CD4-positive, alpha-beta T cell treated with Interleukin-15 for 1 hour (primary cell): Measurements from ENCODE around the gene C1QC.
"Not testable (repeated sequence)": the region's sequence is repeated elsewhere in the genome, so short reads cannot be mapped to it uniquely, and the experiment has no call there.

Experiments
- DNase-seq: peaks from one replicate; pipeline ENCODE4 v3.0.0-alpha.2; 2020

C1QC gene

DNA sequence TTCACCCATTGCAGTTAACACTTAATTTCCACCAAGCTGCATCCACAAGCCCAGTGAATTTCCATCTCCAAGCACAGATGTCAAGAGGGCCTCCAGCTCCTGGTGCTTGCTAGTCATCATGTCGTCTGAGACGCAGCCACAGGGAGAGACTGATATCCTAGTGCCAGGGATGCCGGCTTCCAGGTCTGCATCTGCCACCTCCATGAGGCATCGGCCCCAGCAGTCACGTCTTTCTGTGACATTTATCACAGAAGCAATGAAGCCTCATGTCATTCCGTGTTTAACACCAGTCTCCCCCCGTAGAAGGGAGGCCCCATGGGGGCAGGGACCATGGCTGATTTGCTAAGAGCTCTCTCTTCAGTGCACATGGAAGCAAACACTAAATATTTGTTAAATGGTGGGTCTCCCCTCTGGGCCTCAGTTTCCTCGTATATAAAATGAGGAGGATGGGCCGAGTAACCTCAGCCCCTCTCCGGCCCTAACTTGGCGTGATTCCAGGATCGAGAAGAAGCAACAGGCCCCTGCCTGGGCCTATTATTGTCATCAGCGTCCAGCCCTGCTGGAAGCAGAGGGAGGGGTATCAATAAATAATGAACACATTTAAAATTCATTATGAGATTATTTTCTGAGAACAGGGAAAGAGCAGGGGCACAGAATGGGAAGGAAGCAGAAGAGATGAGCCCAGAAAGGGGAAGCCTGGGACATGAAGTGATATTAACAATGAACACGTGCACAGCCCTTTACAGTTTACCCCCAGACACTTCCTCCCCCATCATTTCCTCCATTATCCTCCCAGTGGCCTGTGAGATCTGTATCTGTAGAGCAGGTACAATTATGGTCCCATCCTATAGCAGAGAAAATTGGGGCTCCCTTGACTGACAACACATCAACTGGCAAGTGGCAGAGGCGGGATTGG lies 8.8 kb downstream of the C1QC start:
- no peak for DNase-seq

DNA sequence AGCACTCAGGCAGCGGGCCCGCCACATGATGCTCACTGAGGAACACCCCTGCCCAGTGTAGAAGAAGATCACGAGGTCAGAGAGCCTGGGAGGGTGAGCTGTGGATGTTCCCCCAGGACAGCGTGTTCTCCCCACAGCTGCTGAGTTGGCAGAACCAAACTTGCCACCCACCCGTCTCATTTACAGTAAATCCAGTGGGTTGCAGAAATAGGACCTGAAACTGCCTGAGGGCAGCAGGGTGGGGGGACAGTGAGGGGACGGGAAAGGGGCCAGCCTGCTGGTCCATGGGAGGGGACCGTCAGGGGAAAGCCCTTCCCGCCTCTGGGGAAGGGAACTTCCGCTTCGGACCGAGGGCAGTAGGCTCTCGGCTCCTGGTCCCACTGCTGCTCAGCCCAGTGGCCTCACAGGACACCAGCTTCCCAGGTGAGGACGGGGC lies 9.5 kb downstream of the C1QC start, which contains the start of gene C1QB:
Gene C1QB, plus strand, starts transcription at position 356 of the 436 bp plus-strand sequence. CDS start 6,227 bp downstream, outside the sequence.
- no peak for DNase-seq

DNA sequence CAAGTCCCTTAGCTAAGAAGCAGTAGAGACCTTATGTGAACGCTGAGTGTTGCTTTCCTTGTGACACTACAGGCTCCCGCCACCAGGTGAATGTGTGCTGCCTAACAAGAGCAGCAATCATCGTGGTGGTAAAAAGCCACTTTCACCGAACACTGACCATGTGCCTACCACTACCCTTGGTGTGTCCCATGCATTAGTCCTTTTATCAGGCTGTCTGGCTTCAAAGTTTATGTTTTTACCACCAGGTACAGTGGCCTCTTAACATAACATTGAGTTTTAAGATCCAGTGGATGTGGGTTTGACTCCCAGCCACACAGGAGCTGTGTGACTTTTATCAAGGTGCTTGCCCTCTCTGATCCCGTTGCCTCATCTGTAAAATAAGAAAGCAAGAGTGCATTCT lies 11.3 kb downstream of the C1QC start:
- no peak for DNase-seq

DNA sequence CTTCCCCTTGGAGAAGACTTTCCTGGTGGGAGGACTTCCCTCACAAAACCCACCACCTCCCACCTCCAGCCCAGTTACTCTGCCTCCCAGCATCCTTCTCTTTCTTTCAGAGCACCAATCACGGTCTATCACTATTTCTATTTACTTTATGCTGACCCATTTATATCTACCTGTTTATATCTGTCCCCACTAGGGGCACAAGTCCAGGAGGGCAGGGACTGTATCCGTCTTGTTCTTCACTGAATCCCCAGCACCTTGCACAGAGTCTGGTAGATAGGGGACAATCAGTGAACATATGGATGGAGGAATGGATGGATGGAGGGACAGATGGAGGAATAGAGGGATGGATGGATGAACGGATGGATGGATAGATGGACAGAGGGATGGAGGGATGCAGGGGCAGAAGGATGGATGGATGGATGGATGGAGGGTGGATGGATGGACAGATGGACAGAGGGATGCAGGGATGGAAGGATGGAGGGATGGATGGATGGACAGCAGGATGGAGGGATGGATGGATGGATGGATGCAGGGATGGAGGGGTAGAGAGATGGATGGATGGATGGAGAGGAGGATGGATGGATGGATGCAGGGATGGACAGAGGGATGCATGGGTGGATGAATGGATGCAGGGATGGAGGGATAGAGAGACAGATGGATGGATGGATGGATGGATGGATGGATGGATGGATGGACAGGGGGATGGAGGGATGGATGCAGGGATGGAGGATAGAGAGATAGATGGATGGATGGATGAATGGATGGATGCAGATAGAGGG lies 15.1 kb downstream of the C1QC start:
- DNase-seq: no peak

DNA sequence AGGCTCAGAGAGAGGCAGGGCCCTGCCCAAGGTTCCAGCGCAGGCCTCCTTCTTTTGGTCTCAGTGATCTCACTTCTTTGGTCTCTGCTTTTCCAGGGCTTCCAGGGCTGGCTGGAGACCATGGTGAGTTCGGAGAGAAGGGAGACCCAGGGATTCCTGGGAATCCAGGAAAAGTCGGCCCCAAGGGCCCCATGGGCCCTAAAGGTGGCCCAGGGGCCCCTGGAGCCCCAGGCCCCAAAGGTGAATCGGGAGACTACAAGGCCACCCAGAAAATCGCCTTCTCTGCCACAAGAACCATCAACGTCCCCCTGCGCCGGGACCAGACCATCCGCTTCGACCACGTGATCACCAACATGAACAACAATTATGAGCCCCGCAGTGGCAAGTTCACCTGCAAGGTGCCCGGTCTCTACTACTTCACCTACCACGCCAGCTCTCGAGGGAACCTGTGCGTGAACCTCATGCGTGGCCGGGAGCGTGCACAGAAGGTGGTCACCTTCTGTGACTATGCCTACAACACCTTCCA lies 17.3 kb downstream of the C1QC start:
- DNase-seq: no peak

DNA sequence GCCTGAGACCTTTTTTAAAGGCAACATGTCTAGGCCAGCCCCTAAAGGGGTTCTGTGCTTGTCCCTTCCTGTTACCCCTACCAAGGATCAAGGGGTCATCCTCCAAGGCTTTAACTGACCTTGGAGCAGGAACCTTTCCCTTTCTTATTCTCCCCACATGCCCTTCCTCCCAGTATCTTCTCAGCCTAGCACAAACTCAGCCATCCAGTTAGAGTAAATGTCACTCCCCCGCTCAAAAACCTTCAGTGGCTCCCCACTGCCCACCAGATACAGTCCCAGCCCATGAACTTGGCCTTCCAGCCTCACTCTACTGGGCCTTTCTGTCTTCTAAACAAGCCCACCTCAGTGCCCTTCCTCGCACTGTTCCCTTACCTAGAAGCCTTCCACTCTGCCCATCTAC lies 18.4 kb downstream of the C1QC start:
- no peak for DNase-seq

DNA sequence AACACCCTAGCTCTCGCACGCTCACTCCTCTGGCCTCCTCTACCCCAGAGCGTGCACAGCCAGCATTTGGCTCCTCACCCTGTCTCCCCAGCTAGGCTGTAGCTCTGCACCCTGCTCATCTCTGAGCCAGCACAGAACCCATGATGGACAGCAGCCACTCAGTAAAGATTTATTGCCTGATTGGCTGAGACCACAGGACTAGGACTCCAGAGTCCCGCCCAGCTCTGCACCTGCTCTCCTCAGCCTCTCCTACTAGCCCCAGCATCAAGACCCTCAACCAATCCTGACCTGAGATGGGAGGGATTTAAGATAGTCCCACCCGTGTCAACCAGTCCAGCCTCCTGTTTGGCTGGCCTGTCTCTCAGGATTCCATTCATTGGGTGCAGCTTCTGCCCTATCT lies 18.9 kb downstream of the C1QC start:
- DNase-seq: no peak

DNA sequence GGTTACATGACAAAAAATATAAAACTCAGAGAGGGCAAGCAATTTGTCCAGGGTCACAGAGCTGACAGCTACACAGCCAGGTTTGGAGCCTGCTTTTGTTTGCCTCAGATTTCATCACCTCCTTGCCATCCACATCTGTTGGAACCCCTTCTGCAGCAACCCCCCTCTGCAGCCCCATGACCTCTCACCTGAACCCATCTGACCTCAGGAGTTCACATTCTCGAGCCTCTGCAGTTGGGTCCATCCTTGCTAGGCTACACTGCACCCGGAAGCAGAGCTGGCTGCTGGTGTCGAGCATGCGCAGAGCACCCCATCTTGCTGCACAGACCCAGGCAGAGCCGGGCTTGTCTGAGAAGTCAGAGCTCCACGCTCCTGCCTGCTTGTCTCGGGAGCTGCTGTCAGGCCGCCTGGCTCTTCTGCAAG lies 19.6 kb downstream of the C1QC start:
- DNase-seq: no peak

DNA sequence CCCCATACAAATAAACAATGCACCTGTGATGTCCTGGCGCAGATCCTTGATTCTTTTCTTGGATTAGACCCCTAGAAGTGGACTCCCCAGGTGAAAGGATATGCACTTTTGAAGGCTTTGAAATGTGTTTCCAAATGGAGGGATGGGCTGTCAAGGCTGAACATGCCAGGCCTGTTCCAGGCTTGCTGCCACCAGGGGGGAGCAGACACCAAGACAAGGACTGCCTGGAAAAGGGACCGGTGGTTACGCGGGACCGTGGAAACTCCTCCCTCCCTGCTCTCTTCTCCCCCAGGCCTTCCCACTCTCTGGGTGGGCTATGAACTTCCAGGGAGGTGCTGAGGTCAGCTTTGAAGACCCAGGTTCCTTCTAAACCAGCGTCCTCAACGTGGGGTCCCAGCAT lies 22.3 kb downstream of the C1QC start:
- no peak for DNase-seq

DNA sequence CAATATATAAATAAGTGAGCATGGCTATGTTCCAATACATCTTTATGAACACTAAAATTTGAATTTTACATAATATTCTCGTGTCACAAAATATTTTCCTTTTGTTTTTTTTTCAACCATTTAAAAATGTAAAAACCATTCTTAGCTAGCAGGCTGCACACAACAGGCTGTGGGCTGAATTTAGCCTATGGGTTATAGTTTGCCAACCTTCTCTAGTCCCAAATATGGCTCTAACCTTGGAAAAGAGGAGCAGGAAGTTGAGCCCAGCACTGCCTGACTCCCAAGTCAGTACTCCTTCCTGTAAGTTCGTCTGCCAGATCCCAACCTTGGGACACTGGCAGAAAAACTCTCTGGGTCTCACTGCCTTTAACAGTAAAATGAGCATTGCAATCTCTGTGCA lies 23.0 kb downstream of the C1QC start:
- DNase-seq: no peak

DNA sequence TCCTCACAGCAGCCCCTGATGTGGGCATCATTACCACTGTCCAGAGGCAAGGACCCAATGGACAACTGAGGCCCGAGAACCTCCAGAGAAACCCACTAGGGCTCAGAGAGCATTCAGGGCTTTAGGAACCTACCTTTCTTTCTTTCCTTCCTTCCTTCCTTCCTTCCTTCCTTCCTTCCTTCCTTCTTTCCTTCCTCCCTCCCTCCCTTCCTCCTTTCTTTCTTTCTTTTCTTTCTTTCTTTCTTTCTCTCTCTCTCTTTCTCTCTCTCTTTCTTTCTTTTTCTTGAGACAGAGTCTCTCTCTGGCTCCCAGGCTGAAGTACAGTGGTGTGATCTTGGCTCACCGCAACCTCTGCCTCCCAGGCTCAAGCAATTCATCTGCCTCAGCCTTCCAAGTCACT lies 25.4 kb downstream of the C1QC start:
- DNase-seq: not testable (repeated sequence)

DNA sequence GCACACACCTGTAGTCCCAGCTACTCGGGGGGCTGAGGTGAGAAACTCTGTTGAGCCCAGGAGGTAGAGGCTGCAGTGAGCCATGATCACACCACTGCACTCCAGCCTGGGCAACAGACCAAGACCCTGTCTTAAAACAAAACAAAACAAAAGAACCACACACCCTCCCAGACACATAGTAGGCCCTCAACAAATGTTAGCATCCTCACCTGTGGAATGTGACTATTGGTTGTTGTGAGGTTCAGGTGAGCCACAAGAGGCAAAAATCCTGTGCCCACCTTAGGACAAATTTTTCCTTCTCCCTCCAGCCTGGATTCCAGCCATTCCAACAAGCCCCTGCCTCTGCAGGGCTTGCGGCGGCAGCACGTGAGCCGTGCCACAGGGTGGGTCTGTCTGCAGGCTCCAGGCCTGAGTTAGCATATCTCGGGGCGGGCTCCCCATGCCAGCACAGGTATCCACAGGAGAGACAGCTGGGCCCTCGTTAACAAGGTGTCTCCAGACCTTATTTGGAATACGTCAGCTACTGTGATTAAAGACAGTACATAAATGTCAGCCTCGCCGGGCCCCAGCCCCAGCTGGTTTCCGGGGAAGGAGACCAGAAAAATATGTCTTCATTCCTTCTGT lies 27.0 kb downstream of the C1QC start:
- DNase-seq: no peak

DNA sequence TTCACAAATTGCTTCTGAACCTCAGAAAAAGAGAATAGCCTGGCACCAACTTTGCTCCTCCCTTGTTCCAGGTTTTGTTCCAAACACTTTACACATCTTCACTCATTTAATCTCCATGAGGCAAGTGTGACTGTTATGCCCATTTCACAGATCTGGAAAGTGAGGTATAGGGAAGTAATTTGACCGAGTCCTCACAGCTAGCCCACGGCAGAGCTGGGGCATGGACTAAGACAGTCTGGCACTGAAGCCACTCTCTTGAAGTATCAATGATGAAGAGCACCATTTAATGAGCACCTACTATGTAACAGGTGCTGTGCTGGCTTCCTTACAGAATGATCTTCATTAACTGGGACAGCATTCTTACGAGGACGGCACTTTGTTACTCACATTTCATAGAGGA lies 28.6 kb downstream of the C1QC start:
- DNase-seq: no peak

DNA sequence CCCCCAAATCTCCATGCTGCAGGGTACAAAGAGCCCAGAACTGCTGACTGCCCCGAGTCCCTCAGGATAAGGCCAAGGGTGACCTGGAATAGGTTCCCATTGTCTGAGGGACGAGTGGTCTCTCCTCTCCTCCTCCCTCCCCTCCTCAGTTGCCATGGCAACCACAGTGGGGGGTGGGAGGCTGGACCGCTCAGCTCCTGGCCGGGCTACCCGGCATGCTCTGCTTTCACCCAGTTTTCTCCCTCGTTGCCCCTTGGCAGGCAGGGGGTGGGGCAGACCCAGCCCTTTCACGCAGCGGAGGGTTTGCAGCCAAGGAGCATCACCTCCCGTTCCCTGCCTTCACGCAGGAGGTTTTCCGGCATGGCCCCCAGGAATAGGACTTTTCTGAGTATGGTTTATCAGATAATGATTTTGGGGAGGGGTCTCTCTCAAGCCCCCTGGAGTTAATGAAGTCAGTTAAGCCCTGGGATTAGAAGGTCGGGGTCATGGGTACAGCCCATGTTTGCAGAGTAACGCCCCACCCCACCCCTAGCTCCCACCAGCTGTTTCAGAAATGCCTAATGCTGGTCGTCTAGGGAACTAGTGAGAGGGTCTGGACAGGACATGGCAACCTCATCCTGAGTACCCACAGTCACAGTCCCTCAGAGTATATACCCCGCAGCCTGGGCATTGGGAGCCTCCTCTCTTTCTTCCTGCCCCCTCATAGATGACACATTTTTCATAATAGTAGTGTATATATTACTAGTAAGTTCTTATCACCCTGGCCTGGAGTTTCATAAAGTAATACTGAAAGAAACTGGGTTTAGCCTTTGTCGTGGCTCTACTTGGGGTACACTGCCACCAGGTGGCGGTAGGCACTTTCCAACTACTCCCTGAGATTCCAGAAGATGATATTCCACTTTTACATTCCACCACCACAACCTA lies 30.3 kb downstream of the C1QC start:
- DNase-seq: no peak

DNA sequence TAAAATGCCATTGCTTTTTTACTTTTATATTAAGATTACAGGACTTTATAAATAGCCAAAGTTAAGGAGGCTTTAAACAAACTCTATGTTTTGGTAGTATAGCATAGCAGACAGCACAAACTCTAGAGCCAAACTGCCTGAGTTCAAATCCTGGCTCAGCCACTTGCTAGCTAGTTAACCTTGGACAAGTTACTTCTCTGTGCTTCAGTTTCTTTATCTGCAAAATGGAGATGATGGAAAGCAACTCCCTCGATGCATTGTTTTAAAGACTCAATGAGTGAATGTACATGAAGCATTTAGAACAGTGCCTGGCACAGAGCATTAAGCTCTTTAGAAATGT lies 30.9 kb downstream of the C1QC start:
- no peak for DNase-seq

DNA sequence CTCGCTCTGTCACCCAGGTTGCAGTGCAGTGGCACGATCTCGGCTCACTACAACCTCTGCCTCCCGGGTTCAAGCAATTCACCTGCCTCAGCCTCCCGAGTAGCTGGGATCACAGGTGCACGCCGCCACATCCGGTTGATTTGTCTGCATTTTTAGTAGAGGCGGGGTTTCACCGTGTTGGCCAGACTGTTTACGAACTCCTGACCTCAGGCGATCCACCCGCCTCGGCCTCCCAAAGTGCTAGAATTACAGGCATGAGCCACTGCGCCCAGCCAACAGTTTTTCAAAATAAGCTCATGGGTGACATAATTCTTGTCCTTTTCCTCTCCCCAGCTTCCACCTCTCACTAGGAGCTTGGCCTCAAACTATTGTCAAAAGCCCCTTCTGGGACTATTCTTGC lies 32.7 kb downstream of the C1QC start:
- DNase-seq: not testable (repeated sequence)

DNA sequence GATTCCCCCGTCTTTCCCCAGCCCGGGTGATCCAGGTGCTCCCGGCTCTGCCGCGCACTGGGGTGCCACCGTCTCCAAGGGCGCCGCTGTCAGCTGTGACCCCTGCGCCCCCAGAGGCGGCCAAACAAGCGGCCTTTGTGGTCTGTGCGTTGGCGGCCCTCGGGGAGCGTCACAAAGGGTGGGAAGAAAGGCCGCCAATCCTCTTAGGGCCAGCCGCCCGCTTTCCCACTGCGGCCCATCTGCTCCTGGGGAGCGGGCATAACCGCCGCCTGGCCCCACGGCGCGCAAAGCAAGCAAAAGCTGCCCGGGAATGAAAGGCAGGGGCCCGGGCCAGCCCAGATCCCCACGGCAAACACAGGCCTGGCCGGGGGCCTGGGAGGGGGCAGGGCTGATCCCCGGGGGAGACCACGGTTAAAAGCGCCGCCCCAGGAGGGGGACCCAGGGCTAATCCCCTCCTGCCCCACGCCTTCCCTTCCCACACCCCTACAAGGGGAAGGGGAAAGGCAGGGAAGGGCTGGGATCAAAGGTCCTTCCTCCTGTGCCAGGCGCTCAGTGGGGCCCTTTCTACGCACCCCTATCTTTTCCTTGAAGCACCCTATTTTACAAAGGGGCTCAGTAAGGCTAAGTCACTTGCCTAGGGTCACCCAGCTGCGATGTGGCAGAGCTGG lies 33.6 kb downstream of the C1QC start:
- DNase-seq: no peak

DNA sequence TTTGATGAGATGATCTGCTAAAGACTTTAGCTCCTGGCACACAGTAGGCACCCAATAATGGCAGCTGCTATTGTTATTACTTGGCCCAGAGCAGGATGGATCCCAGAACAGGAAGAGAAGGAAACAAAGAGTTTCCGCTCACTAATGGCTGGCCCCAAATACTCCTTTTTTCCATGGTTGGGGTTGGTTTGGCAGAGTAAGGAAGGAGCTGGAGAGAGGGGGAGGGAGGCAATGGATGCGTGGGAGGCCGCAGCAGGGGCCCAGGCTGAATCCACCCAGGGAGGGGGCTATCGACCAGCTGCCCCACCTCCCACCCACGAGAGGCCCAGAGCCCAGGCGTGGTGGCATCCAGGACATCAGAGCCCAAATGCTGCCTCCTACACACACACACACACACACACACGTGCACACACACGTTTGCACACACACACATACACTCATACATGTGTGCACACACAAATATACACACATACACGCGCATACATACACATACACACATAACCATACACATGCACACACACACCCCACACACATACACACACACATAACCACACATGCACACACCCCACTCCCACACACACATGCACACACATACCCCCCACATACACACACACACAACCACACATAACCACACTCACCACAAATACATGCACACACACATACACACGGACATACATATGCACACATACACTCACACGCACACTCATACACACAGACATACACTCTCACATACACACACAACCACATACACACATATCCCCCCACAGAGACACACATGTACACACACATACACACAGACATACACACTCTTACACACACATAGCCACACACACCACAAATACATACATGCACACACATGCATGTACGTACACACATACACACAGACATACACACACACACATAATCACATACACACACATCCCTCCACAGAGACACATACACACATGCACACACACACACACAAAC lies 34.8 kb downstream of the C1QC start:
- DNase-seq: no peak

DNA sequence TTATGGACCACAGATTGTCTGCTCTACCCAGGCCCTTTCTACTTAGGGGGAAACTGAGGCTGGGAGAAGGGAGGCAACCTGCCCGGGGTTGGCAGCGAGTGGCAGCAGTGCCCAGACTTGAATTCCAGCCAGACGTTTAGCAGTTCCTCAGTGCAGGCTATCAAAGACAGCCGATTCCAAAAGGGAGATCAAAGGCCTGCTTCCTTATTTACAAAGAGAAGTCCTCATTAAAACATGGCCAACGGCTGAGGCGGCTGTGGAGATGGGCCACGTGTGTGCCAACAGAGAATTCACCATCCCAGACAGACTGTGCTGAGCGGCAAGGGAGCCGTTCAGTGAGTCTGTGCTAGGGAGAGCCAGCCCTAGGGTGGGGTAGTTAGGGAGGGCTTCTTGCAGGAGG lies 37.3 kb downstream of the C1QC start:
- no peak for DNase-seq

DNA sequence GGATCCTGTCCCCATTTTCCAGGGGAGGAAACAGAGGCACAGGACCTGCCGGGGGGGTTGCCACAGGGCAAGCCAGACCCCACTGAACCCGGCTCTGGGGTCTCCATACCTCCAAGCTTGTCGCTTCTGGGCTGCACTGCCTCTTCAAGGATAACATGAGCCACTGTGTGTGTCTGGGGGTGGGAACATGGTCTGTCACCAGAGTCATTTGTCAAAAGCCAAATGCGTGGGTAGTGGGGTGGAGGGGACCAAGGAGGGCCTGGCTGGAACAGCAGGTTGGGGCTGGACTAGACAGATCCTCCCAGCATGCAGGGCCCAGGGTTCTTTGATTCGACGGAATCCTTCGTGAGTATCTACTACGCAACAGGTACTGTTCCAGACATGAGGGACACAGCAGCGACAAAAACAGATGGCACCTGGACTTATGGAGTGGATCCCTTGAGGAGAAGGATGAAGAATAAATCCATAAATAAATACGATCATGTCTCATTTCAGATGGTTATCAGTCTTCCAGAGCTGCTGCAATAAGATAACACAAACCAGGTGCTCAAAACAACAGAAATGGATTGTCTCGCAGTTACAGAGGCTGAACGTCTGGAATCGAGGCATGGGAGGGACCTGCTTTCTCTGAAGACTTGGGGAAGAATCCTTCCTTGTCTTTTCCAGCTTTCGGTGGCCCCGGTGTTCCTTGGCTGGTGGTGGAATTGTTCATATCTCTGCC lies 38.3 kb downstream of the C1QC start:
- no peak for DNase-seq
